HCT116 (cell line): ENCODE measurements around the gene INAVA.

Experiments used
- CTCF ChIP-seq, 3 experiments: fragments of 200-600 bp in 1 of 3; sonication (generic) in 1 of 3; IDR thresholded peaks in 2 of 3; conservative IDR thresholded peaks in 1 of 3; 2 replicates each; pipeline ENCODE4 v1.5.1; 2012 to 2017; ENCODE audit warnings: low read depth in 2 of 3, low read length in 2 of 3, antibody characterized with exemption in 1 of 3, borderline replicate concordance in 1 of 3, control low read depth in 1 of 3, mild to moderate bottlenecking in 1 of 3, mixed read lengths in 1 of 3, mixed run types in 1 of 3, moderate library complexity in 1 of 3; ENCODE audit not compliant: insufficient read depth in 1 of 3
- EZH2phosphoT487 ChIP-seq: fragments of 200-600 bp; IDR thresholded peaks from 2 replicates; pipeline ENCODE4 v1.6.1; 2018; ENCODE audit warnings: antibody characterized with exemption, borderline replicate concordance
- POLR2A ChIP-seq: IDR thresholded peaks from 2 replicates; pipeline ENCODE4 v1.7.0; 2011; ENCODE audit warnings: borderline replicate concordance; ENCODE audit not compliant: insufficient read depth, insufficient read length; ENCODE audit errors: extremely low read depth

- no peak for TF ChIP-seq CTCF (IDR thresholded peaks at IDR 0.05 in 2 of 3, conservative IDR thresholded peaks at IDR 0.05 in 1 of 3; ENCODE audit: borderline replicate concordance in 1 of 3, insufficient read depth in 1 of 3, low read depth in 2 of 3, low read length in 2 of 3)
- no peak for TF ChIP-seq POLR2A
- no peak for TF ChIP-seq EZH2phosphoT487
These were observed 1.2 kb upstream of the INAVA start for GRCh38 chr1:200893411-200893901.
